GM18505 (cell line): ENCODE measurements around the gene PCDHA12.
"Not testable (repeated sequence)": the region's sequence is repeated elsewhere in the genome, so short reads cannot be mapped to it uniquely, and the experiment has no call there.

Experiments
- ATAC-seq: cut with Tn5 transposase; IDR thresholded peaks from one replicate; pipeline ENCODE4 v1.9.1; 2021; ENCODE audit not compliant: unreplicated experiment
- POLR2A ChIP-seq: IDR thresholded peaks from 4 replicates; pipeline ENCODE4 v1.6.1; 2011; ENCODE audit warnings: borderline replicate concordance; ENCODE audit not compliant: insufficient read depth, insufficient read length; ENCODE audit errors: extremely low read depth

PCDHA12 gene

DNA sequence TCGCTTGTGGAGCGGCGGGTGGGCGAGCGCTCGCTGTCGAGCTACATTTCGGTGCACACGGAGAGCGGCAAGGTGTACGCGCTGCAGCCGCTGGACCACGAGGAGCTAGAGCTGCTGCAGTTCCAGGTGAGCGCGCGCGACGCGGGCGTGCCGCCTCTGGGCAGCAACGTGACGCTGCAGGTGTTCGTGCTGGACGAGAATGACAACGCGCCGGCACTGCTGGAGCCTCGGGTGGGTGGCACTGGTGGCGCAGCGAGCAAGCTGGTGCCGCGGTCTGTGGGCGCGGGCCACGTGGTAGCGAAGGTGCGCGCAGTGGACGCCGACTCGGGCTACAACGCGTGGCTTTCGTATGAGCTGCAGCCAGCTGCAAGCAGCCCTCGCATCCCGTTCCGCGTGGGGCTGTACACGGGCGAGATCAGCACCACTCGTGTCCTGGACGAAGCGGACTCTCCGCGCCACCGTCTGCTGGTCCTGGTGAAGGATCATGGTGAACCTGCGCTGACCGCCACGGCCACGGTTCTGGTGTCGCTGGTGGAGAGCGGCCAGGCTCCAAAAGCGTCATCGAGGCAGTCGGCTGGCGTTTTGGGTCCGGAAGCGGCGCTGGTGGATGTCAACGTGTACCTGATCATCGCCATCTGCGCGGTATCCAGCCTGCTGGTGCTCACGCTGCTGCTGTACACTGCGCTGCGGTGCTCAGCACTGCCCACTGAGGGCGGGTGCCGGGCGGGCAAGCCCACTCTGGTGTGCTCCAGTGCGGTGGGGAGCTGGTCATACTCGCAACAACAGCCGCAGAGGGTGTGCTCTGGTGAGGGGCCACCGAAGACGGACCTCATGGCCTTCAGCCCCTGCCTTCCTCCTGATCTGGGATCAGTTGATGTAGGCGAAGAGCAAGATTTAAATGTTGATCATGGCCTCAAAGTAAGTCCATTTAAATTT, 32.0 kb upstream of the PCDHA12 start:
- TF ChIP-seq POLR2A = no peak
- no peak for ATAC-seq

DNA sequence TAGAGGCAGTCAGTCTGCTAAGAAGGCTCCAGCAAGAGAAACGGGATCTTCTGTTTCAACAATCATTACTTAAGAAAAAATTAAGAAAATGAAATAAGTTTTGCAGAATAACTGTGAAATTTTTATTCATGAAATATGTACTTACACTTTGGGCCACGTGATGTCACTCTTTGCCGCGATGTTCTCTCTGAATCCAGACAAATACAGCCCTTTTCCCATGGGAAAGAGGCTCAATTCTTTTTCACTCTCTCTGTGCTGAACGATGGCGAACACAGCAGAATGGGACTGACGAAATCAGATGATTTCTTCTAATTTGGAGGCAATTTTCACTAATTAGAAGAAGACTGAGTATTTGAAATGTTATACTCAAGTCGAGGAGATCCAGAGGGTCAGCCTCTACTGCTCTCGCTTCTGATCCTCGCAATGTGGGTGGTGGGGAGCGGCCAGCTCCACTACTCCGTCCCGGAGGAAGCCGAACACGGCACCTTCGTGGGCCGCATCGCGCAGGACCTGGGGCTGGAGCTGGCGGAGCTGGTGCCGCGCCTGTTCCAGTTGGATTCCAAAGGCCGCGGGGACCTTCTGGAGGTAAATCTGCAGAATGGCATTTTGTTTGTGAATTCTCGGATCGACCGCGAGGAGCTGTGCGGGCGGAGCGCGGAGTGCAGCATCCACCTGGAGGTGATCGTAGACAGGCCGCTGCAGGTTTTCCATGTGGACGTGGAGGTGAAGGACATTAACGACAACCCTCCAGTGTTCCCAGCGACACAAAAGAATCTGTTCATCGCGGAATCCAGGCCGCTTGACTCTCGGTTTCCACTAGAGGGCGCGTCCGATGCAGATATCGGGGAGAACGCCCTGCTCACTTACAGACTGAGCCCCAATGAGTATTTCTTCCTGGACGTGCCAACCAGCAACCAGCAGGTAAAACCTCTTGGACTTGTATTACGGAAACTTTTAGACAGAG, 26.7 kb upstream of the PCDHA12 start, which contains the start of gene PCDHA9:
Gene PCDHA9, plus strand, starts transcription at position 244 of the 964 bp plus-strand sequence. Its CDS starts 114 bp downstream, at position 358.
- ATAC-seq = not testable (repeated sequence)

DNA sequence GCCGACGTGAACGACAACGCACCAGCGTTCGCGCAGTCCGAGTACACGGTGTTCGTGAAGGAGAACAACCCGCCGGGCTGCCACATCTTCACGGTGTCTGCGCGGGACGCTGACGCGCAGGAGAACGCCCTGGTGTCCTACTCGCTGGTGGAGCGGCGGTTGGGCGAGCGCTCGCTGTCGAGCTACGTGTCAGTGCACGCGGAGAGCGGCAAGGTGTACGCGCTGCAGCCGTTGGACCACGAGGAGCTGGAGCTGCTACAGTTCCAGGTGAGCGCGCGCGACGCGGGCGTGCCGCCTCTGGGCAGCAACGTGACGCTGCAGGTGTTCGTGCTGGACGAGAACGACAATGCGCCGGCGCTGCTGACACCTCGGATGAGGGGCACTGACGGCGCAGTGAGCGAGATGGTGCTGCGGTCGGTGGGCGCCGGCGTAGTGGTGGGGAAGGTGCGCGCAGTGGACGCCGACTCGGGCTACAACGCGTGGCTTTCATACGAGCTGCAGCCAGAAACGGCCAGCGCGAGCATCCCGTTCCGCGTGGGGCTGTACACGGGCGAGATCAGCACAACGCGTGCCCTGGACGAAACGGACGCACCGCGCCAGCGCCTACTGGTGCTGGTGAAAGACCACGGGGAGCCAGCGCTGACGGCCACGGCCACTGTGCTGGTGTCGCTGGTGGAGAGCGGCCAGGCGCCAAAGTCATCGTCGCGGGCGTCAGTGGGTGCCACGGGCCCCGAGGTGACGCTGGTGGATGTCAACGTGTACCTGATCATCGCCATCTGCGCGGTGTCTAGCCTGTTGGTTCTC, 25.1 kb upstream of the PCDHA12 start:
- ATAC-seq = not testable (repeated sequence)

DNA sequence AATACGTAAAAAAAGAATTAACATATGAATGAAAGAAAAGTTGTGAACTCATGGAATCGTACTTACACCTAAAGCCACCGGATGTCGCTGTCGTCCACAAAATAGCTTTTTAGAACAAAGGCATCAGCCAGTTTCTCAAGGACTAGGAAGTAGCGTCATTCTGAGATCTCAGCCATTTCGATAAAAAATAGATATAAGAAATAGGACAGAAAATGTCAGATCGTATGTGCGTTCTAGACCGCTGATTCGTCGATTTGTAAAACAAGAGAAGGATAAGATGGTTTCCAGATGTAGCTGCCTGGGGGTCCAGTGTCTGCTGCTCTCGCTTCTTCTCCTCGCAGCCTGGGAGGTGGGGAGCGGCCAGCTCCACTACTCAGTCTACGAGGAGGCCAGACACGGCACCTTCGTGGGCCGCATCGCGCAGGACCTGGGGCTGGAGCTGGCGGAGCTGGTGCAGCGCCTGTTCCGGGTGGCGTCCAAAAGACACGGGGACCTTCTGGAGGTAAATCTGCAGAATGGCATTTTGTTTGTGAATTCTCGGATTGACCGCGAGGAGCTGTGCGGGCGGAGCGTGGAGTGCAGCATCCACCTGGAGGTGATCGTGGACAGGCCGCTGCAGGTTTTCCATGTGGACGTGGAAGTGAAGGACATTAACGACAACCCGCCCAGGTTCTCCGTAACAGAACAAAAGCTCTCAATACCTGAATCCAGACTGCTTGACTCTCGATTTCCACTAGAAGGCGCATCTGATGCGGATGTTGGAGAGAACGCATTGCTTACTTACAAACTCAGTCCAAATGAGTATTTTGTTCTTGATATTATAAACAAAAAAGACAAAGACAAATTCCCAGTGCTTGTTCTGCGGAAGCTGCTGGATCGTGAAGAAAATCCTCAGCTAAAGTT, 19.1 kb upstream of the PCDHA12 start, which contains the start of gene PCDHA10:
Gene PCDHA10, plus strand, starts transcription at position 126 of the 903 bp plus-strand sequence. Its CDS starts 152 bp downstream, at position 278.
- TF ChIP-seq POLR2A = no peak
- no peak for ATAC-seq

DNA sequence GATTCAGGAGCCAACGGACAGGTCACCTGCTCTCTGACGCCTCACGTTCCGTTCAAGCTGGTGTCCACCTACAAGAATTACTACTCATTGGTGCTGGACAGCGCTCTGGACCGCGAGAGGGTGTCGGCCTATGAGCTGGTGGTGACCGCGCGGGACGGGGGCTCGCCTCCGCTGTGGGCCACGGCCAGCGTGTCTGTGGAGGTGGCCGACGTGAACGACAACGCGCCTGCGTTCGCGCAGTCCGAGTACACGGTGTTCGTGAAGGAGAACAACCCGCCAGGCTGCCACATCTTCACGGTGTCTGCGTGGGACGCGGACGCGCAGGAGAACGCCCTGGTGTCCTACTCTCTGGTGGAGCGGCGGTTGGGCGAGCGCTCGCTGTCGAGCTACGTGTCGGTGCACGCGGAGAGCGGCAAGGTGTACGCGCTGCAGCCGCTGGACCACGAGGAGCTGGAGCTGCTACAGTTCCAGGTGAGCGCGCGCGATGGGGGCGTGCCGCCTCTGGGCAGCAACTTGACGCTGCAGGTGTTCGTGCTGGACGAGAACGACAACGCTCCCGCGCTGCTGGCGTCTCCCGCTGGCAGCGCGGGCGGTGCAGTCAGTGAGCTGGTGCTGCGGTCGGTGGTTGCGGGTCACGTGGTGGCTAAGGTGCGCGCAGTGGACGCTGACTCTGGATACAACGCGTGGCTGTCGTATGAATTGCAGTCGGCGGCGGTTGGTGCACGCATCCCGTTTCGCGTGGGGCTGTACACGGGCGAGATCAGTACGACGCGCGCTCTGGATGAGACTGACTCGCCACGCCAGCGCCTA, 17.7 kb upstream of the PCDHA12 start:
- no peak for TF ChIP-seq POLR2A
- ATAC-seq = no peak

DNA sequence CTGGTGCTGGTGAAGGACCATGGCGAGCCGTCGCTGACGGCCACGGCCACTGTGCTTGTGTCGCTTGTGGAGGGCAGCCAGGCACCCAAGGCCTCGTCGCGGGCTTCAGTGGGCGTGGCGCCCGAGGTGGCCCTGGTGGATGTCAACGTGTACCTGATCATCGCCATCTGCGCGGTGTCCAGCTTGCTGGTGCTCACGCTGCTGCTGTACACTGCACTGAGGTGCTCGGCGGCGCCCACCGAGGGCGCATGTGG, 17.2 kb upstream of the PCDHA12 start:
- ATAC-seq = no peak
- no peak for TF ChIP-seq POLR2A

DNA sequence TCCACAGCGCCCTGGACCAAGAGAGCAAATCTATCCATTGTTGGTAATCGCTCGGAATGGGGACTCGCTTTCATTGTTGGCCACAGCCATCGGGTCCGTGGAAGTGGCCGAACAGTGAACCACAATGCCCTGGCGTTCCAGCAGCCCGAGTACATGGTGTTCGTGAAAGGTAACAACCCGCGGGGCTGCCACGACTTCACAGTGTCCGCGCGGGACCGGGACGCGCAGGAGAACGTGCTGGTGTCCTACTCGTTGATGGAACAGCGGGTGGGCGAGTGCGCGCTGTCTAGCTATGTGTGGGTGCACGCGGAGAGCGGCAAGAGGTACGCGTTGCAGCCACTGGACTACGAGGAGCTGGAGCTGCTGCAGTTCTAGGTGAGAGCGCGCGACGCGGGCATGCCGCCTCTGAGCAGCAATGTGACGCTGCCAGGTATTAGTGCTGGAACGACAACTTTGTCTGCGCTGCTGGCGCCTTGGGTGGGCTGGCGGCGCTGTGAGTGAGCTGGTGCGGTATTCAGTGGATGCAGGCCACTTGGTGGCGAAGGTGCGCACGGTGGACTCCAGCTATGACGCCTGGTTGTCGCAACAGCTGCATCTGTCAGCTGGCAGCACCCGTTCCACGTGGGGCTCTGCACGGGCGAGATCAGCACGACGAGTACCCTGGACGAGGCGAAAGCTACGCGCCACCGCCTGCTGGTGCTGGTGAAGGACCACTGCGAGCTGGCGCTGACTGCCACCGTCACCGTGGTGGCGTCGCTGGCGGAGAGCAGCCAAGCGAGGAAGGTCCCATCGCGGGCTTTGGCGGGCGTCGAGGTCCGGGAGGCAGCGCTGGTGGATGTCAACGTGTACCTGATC, 12.4 kb upstream of the PCDHA12 start:
- no peak for ATAC-seq
- no peak for TF ChIP-seq POLR2A

DNA sequence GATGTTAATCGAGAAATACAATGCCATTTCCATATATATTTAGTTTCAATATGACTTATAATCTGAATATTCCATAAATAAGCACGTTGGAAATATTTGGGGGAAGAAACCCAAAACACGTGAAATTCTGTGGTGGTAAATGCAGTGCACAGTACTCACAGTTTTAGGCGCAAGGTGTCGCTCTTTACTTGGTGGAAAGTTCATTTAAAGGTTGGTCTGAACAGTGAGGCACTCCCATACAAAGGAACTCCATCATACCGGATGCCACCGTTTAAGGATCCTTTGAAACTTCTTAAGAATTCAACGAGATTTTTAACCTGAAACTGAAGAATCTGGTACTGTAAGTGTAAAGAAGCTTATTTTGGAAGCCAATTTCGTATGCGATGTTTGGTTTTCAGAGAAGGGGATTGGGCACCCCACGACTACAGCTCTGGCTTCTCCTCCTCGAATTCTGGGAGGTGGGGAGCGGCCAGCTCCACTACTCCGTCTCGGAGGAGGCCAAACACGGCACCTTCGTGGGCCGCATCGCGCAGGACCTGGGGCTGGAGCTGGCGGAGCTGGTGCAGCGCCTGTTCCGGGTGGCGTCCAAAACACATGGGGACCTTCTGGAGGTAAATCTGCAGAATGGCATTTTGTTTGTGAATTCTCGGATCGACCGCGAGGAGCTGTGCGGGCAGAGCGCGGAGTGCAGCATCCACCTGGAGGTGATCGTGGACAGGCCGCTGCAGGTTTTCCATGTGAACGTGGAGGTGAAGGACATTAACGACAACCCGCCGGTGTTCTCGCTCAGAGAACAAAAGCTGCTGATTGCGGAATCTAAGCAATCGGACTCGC, 6.2 kb upstream of the PCDHA12 start, which contains the start of gene PCDHA11:
Gene PCDHA11, plus strand, starts transcription at position 237 of the 834 bp plus-strand sequence. Its CDS starts 147 bp downstream, at position 384.
- no peak for TF ChIP-seq POLR2A
- no peak for ATAC-seq

DNA sequence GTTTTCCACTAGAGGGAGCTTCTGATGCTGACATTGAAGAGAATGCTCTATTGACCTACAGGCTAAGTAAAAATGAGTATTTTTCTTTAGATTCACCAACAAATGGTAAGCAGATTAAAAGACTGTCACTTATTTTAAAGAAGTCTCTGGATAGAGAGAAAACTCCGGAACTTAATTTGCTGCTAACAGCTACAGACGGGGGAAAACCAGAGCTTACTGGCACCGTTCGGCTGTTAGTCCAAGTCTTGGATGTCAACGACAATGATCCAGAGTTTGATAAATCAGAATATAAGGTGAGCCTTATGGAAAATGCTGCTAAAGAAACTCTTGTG, 5.6 kb upstream of the PCDHA12 start:
- TF ChIP-seq POLR2A = no peak
- ATAC-seq = no peak
